ENCODE results near the gene C10orf120. TPM values are rescaled to one million over a fixed set of nuclear protein-coding genes. Genes with fewer than 3 reads are reported as not detected.

Gene C10orf120
- total RNA-seq, 3 donors from 2014 or later, result not detected

Other genes with a start within 250 kb of the C10orf120 start
- not detected for gene ARMS2, start 245.2 kb downstream of the C10orf120 start, total RNA-seq
- under 1 TPM; 0.13 to 0.41 (median 0.26) TPM for gene HTRA1, start 238.3 kb downstream of the C10orf120 start, total RNA-seq
- gene DMBT1, start 139.1 kb downstream of the C10orf120 start, total RNA-seq, result under 1 TPM; 0.03 to 0.05 (median 0.05) TPM
- 1 to 10 TPM; 1.1 to 1.6 (median 1.3) TPM for gene CUZD1, start 146.0 kb upstream of the C10orf120 start, total RNA-seq
- gene FAM24B, start 179.7 kb upstream of the C10orf120 start, total RNA-seq, result 1 to 10 TPM; 4.1 to 5.2 (median 4.8) TPM
- not detected for gene FAM24A, start 210.8 kb upstream of the C10orf120 start, total RNA-seq

Measured in activated T-cell treated with anti-CD3 and anti-CD28 coated beads, Interleukin-2, amount 50 U/mL, for 4 hours (primary cell).